ENCODE measurements around the gene CITED2. TPM values are rescaled to one million over a fixed set of nuclear protein-coding genes. Genes with fewer than 3 reads are reported as not detected.

CITED2 gene
- total RNA-seq, 1 experiment from 2014 or later: 63.4 TPM

DNA sequence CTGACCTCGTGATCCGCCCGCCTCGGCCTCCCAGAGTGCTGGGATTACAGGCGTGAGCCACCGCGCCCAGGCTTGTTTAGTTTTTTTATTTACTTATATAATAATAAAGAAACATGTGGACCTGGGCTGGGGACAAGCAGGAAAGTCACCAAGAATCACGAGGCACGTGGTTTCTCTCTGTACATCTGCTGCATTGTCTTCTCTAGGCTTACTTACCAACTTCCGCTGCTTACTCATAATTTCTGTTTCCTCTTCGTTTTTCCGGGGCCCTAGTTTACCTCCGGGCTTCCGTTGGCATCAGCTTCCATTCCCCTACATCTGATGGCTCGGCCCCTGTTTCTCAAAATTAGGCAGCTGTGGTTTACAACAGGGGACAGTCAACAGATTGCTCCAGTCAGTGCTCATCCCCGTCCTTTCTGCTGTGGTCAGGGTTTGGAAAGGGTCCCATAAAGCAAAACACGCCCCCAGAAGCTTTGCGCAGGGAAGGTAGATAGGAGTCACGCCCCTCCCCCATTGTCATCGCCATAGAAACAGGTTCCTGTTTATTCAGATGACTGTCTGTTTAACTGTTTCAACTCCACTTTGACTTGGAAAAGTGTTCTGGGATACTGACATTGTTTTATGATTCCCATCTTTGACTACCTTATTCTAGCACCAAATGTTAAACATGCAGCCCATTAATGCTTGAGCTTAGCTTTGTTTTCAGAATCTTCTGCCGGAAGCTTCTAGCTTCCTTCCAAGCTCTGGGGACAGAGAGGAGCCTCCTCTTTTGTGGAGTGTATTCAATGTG lies 50.7 kb downstream of the CITED2 start (continued):
- TF ChIP-seq ELF4 (CRISPR knock-in tag; IDR thresholded peaks at IDR 0.05; ENCODE audit: low read depth) (no peak), ZNF396 (CRISPR knock-in tag; IDR thresholded peaks at IDR 0.05; ENCODE audit: borderline replicate concordance) (no peak), OVOL2 (CRISPR knock-in tag; IDR thresholded peaks at IDR 0.05; ENCODE audit: borderline replicate concordance) (no peak), E2F4 (CRISPR knock-in tag; IDR thresholded peaks at IDR 0.05; ENCODE audit: borderline replicate concordance, low read depth) (no peak), ZNF232 (CRISPR knock-in tag; IDR thresholded peaks at IDR 0.05) (no peak), MLX (CRISPR knock-in tag; IDR thresholded peaks at IDR 0.05) (no peak)
- TF ChIP-seq, protein P1, sequence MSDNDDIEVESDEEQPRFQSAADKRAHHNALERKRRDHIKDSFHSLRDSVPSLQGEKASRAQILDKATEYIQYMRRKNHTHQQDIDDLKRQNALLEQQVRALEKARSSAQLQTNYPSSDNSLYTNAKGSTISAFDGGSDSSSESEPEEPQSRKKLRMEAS (CRISPR knock-in tag; IDR thresholded peaks at IDR 0.05): no peak
- TF ChIP-seq, protein P2, sequence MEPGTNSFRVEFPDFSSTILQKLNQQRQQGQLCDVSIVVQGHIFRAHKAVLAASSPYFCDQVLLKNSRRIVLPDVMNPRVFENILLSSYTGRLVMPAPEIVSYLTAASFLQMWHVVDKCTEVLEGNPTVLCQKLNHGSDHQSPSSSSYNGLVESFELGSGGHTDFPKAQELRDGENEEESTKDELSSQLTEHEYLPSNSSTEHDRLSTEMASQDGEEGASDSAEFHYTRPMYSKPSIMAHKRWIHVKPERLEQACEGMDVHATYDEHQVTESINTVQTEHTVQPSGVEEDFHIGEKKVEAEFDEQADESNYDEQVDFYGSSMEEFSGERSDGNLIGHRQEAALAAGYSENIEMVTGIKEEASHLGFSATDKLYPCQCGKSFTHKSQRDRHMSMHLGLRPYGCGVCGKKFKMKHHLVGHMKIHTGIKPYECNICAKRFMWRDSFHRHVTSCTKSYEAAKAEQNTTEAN (CRISPR knock-in tag; IDR thresholded peaks at IDR 0.05): no peak

Other genes with a start within 250 kb of the CITED2 start
- 8.1 to 9.4 TPM (median 8.1 TPM) in 3 replicates for gene HECA, start 239.6 kb downstream of the CITED2 start, total RNA-seq (2021)
- gene TXLNB, start 82.7 kb downstream of the CITED2 start, total RNA-seq (2021): 0.07 to 0.16 TPM (median 0.15 TPM) in 3 replicates

Data from WTC11 (cell line).